HG02852 (cell line): ENCODE data around the gene ESYT2.

Source experiments
- ATAC-seq: cut with Tn5 transposase; IDR thresholded peaks from one replicate; pipeline ENCODE4 v1.9.1; 2021; ENCODE audit warnings: mild to moderate bottlenecking, moderate library complexity; ENCODE audit not compliant: unreplicated experiment

The ESYT2 gene

GRCh38 chr7:158827411-158828132, 1.7 kb downstream of the ESYT2 start:
- ATAC-seq: no peak

- ATAC-seq: no peak
Measured at GRCh38 chr7:158825628-158826289, 3.5 kb downstream of the ESYT2 start.

GRCh38 chr7:158824028-158824427, 5.3 kb downstream of the ESYT2 start:
- ATAC-seq: peak; percentile 74

GRCh38 chr7:158821171-158822031, 7.9 kb downstream of the ESYT2 start:
- ATAC-seq: no peak

GRCh38 chr7:158820656-158821055, 8.7 kb downstream of the ESYT2 start:
- no peak for ATAC-seq

GRCh38 chr7:158819571-158820203, 9.6 kb downstream of the ESYT2 start:
- no peak for ATAC-seq

GRCh38 chr7:158818325-158819213, 10.7 kb downstream of the ESYT2 start:
- peak; percentile 90 for ATAC-seq

GRCh38 chr7:158816995-158817394, 12.3 kb downstream of the ESYT2 start:
- ATAC-seq: no peak

- no peak for ATAC-seq
Measured at GRCh38 chr7:158816271-158816670, 13.0 kb downstream of the ESYT2 start.

- no peak for ATAC-seq
Measured at GRCh38 chr7:158815800-158816128, 13.5 kb downstream of the ESYT2 start.

- no peak for ATAC-seq
Measured at GRCh38 chr7:158815083-158815799, 14.1 kb downstream of the ESYT2 start.

GRCh38 chr7:158814637-158815036, 14.7 kb downstream of the ESYT2 start:
- ATAC-seq: no peak

GRCh38 chr7:158812684-158813083, 16.6 kb downstream of the ESYT2 start:
- ATAC-seq: no peak

GRCh38 chr7:158811894-158812293, 17.4 kb downstream of the ESYT2 start:
- no peak for ATAC-seq

GRCh38 chr7:158811461-158811860, 17.8 kb downstream of the ESYT2 start:
- no peak for ATAC-seq

- no peak for ATAC-seq
Measured at GRCh38 chr7:158810846-158811245, 18.5 kb downstream of the ESYT2 start.

- peak; percentile 98 for ATAC-seq
Measured at GRCh38 chr7:158809596-158809995, 19.7 kb downstream of the ESYT2 start.

- ATAC-seq: no peak
Measured at GRCh38 chr7:158808126-158808525, 21.2 kb downstream of the ESYT2 start.

- no peak for ATAC-seq
Measured at GRCh38 chr7:158805937-158806336, 23.4 kb downstream of the ESYT2 start.

GRCh38 chr7:158805414-158805813, 23.9 kb downstream of the ESYT2 start:
- no peak for ATAC-seq
